HepG2 (cell line): ENCODE results near the gene TRAPPC4. TPM values are rescaled to one million over a fixed set of nuclear protein-coding genes. Genes with fewer than 3 reads are reported as not detected.

Source experiments
- BHLHE40 ChIP-seq: IDR thresholded peaks from 2 replicates; pipeline ENCODE4 v1.6.1; 2011; ENCODE audit warnings: low read length, improper control_type of control experiment
- EP300 ChIP-seq, 3 experiments: sonication (generic) in 1 of 3; formaldehyde crosslinking in 1 of 3; IDR thresholded peaks; 2 replicates each; pipeline versions ENCODE4 v1.5.1 to v1.6.1; 2011 to 2020; ENCODE audit warnings: low read depth in 2 of 3, low read length in 2 of 3, borderline replicate concordance in 1 of 3, improper control_type of control experiment in 1 of 3, mild to moderate bottlenecking in 1 of 3, missing genetic modification reagents in 1 of 3, moderate library complexity in 1 of 3
- FOXA3 ChIP-seq: IDR thresholded peaks from 2 replicates; pipeline ENCODE4 v1.6.1; 2016; ENCODE audit warnings: missing genetic modification reagents, missing compliant biosample characterization
- GPN1 ChIP-seq: sonication (generic); formaldehyde crosslinking; IDR thresholded peaks from 2 replicates; pipeline ENCODE4 v1.5.1; 2020; ENCODE audit warnings: missing genetic modification reagents, borderline replicate concordance
- HDAC6 ChIP-seq: fragments of 200-600 bp; sonication (generic); IDR thresholded peaks from 2 replicates; pipeline ENCODE4 v1.7.0; 2017; ENCODE audit warnings: mild to moderate bottlenecking, antibody characterized with exemption, low read length, low read depth
- HOXA9 ChIP-seq: sonication (generic); formaldehyde crosslinking; IDR thresholded peaks from 2 replicates; pipeline ENCODE4 v1.8.1; 2022; ENCODE audit warnings: missing genetic modification reagents, mild to moderate bottlenecking, moderate library complexity, borderline replicate concordance
- IKZF4 ChIP-seq: sonication (generic); formaldehyde crosslinking; IDR thresholded peaks from 2 replicates; pipeline ENCODE4 v1.5.1; 2020; ENCODE audit warnings: borderline replicate concordance, mild to moderate bottlenecking, low read depth, missing genetic modification reagents; ENCODE audit errors: not compliant biosample characterization
- NFE2 ChIP-seq: sonication (generic); formaldehyde crosslinking; IDR thresholded peaks from 2 replicates; pipeline ENCODE4 v1.4.0; 2020; ENCODE audit warnings: missing genetic modification reagents
- PITX1 ChIP-seq: sonication (generic); formaldehyde crosslinking; IDR thresholded peaks from 2 replicates; pipeline ENCODE4 v1.5.1; 2020; ENCODE audit warnings: mild to moderate bottlenecking, missing genetic modification reagents
- RBAK ChIP-seq: sonication (generic); formaldehyde crosslinking; IDR thresholded peaks from 2 replicates; pipeline ENCODE4 v1.5.1; 2020; ENCODE audit warnings: mild to moderate bottlenecking, missing genetic modification reagents
- RBM39 ChIP-seq: fragments of 200-400 bp; formaldehyde crosslinking; IDR thresholded peaks from one replicate; pipeline ENCODE4 v1.6.1; 2018; ENCODE audit warnings: antibody characterized with exemption, mild to moderate bottlenecking, low read depth, low read length; ENCODE audit not compliant: poor library complexity, severe bottlenecking
- RFXAP ChIP-seq: sonication (generic); formaldehyde crosslinking; IDR thresholded peaks from 2 replicates; pipeline ENCODE4 v1.4.0; 2020; ENCODE audit warnings: missing genetic modification reagents, borderline replicate concordance
- SOX5 ChIP-seq: IDR thresholded peaks from 2 replicates; pipeline ENCODE4 v1.6.1; 2016; ENCODE audit warnings: borderline replicate concordance
- THYN1 ChIP-seq: sonication (generic); formaldehyde crosslinking; IDR thresholded peaks from 2 replicates; pipeline ENCODE4 v1.8.1; 2023; ENCODE audit warnings: low read depth, mild to moderate bottlenecking, moderate library complexity, missing genetic modification reagents, borderline replicate concordance
- ZNF207 ChIP-seq: fragments of 450-650 bp; IDR thresholded peaks from 2 replicates; pipeline ENCODE4 v1.6.1; 2016; ENCODE audit warnings: antibody characterized with exemption, borderline replicate concordance
- ZNF562 ChIP-seq: sonication (generic); formaldehyde crosslinking; IDR thresholded peaks from 2 replicates; pipeline ENCODE4 v1.8.0; 2022; ENCODE audit warnings: missing genetic modification reagents, borderline replicate concordance
- polyA plus RNA-seq, 8 experiments: library from polyadenylated mRNA; depleted of rRNA in 3 of 8; stranded (reverse) in 7 of 8; unstranded in 1 of 8; fragments of >200 nt; fragmentation: Illumina TruSeq in 4 of 8; extraction: Trizol in 4 of 8; gene quantifications; 2 replicates each; pipeline versions ENCODE4 v1.2.1 to v1.2.3, GENCODE V29; 2011 to 2016; ENCODE audit warnings: low read depth in 4 of 8, missing spikeins in 1 of 8, mixed read lengths in 1 of 8; ENCODE audit not compliant: insufficient read depth in 1 of 8
- total RNA-seq, 5 experiments: library from RNA; depleted of rRNA; stranded (reverse); fragments of >200 nt; fragmentation: Illumina TruSeq; extraction: Trizol; gene quantifications; 2 replicates each; pipeline ENCODE4 v1.2.3, GENCODE V29; 2016; ENCODE audit warnings: low read depth in 1 of 5
- TF ChIP-seq, protein P1 (sequence below): sonication (generic); formaldehyde crosslinking; IDR thresholded peaks from 2 replicates; pipeline ENCODE4 v1.5.1; 2020; ENCODE audit warnings: mild to moderate bottlenecking, missing genetic modification reagents
- TF ChIP-seq, protein P2 (sequence below): sonication (generic); formaldehyde crosslinking; IDR thresholded peaks from 2 replicates; pipeline ENCODE4 v1.5.0; 2020; ENCODE audit warnings: mild to moderate bottlenecking, missing genetic modification reagents, borderline replicate concordance
- TF ChIP-seq, protein P3 (sequence below): sonication (generic); formaldehyde crosslinking; IDR thresholded peaks from 2 replicates; pipeline ENCODE4 v1.9.0; 2021; ENCODE audit warnings: missing genetic modification reagents, mild to moderate bottlenecking, borderline replicate concordance

The TRAPPC4 gene
- total and polyA plus RNA-seq, 2 of the 13 experiments (the other 11 are each of a cell fraction or from before 2014, with no cell fraction given) = 97.4 to 140 TPM

DNA sequence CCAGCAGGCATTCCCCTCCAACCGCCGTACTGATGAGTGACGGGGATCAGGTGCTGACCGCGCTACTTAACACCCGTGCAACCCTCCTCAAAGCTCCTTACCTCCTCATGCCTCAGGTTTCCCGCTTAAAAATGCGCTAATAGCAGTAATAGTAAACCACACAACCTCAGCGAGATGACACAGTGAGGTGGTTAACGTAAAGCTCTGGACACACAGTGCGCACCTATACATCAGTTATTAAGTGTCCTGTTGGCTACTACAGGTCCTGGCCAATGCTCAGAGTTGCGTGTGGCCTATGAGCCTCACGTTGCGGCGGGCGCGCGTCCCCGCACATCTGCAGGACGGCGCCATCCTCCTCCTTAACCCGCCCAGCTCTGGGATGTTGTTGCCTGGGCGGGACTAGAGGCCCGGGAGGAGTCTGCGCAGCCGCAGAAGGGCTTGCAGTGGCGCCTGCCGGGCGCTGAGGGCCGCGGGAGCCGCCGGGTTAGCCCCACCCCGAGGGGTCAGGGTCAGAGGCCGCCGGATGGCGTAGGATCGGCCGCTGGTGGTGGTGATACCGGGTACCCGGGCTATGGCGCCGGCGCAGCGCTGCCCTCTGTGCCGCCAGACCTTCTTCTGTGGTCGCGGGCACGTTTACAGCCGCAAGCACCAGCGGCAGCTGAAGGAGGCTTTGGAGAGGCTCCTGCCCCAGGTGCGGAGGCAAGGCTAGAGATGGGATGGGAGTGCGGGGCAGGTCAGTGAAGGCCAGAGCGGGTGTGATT, 20.8 kb upstream of the TRAPPC4 start, which contains the start of gene CENATAC (continued):
- TF ChIP-seq, protein P1, sequence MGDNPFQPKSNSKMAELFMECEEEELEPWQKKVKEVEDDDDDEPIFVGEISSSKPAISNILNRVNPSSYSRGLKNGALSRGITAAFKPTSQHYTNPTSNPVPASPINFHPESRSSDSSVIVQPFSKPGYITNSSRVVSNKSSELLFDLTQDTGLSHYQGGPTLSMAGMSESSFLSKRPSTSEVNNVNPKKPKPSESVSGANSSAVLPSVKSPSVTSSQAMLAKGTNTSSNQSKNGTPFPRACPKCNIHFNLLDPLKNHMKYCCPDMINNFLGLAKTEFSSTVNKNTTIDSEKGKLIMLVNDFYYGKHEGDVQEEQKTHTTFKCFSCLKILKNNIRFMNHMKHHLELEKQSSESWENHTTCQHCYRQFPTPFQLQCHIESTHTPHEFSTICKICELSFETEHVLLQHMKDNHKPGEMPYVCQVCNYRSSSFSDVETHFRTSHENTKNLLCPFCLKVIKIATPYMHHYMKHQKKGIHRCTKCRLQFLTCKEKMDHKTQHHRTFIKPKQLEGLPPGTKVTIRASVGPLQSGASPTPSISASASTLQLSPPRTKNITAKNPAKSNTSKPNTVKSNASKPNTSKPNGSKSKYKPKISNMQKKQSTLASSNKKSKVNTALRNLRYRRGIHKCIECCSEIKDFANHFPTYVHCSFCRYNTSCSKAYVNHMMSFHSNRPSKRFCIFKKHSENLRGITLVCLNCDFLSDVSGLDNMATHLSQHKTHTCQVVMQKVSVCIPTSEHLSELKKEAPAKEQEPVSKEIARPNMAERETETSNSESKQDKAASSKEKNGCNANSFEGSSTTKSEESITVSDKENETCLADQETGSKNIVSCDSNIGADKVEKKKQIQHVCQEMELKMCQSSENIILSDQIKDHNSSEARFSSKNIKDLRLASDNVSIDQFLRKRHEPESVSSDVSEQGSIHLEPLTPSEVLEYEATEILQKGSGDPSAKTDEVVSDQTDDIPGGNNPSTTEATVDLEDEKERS = no peak; the same call in 1 of the 2 replicates
- TF ChIP-seq PITX1 (CRISPR knock-in tag) = peak; percentile 78; the same call in 1 of the 2 replicates
- peak; percentile 49; the same call in 1 of the 2 replicates for TF ChIP-seq RFXAP (CRISPR knock-in tag)
- no peak for TF ChIP-seq GPN1 (CRISPR knock-in tag)
- TF ChIP-seq RBM39 = no peak
- no peak for TF ChIP-seq RBAK
- TF ChIP-seq FOXA3 (CRISPR knock-in tag) = peak; percentile 17; the same call in 1 of the 2 replicates
- peak; percentile 50 for TF ChIP-seq IKZF4 (CRISPR knock-in tag)
- TF ChIP-seq, protein P2, sequence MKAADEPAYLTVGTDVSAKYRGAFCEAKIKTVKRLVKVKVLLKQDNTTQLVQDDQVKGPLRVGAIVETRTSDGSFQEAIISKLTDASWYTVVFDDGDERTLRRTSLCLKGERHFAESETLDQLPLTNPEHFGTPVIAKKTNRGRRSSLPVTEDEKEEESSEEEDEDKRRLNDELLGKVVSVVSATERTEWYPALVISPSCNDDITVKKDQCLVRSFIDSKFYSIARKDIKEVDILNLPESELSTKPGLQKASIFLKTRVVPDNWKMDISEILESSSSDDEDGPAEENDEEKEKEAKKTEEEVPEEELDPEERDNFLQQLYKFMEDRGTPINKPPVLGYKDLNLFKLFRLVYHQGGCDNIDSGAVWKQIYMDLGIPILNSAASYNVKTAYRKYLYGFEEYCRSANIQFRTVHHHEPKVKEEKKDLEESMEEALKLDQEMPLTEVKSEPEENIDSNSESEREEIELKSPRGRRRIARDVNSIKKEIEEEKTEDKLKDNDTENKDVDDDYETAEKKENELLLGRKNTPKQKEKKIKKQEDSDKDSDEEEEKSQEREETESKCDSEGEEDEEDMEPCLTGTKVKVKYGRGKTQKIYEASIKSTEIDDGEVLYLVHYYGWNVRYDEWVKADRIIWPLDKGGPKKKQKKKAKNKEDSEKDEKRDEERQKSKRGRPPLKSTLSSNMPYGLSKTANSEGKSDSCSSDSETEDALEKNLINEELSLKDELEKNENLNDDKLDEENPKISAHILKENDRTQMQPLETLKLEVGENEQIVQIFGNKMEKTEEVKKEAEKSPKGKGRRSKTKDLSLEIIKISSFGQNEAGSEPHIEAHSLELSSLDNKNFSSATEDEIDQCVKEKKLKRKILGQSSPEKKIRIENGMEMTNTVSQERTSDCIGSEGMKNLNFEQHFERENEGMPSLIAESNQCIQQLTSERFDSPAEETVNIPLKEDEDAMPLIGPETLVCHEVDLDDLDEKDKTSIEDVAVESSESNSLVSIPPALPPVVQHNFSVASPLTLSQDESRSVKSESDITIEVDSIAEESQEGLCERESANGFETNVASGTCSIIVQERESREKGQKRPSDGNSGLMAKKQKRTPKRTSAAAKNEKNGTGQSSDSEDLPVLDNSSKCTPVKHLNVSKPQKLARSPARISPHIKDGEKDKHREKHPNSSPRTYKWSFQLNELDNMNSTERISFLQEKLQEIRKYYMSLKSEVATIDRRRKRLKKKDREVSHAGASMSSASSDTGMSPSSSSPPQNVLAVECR = peak; percentile 85
- no peak for TF ChIP-seq THYN1 (CRISPR knock-in tag)
- no peak for TF ChIP-seq ZNF562 (CRISPR knock-in tag)
- 0 out of 2 replicates have a peak, but pooled peaks have one; percentile 8 for TF ChIP-seq BHLHE40
- no peak for TF ChIP-seq EP300 (IDR thresholded peaks at IDR 0.05; ENCODE audit: low read depth in 2 of 2, low read length in 2 of 2)
- TF ChIP-seq EP300 (CRISPR knock-in tag; IDR thresholded peaks at IDR 0.05; ENCODE audit: borderline replicate concordance) = no peak; the same call in 1 of the 2 replicates
- no peak for TF ChIP-seq HDAC6
- TF ChIP-seq SOX5 (CRISPR knock-in tag) = no peak; the same call in none of the 2 replicates
- no peak for TF ChIP-seq NFE2 (CRISPR knock-in tag)
- no peak for TF ChIP-seq HOXA9
- TF ChIP-seq ZNF207 = no peak
- TF ChIP-seq, protein P3, sequence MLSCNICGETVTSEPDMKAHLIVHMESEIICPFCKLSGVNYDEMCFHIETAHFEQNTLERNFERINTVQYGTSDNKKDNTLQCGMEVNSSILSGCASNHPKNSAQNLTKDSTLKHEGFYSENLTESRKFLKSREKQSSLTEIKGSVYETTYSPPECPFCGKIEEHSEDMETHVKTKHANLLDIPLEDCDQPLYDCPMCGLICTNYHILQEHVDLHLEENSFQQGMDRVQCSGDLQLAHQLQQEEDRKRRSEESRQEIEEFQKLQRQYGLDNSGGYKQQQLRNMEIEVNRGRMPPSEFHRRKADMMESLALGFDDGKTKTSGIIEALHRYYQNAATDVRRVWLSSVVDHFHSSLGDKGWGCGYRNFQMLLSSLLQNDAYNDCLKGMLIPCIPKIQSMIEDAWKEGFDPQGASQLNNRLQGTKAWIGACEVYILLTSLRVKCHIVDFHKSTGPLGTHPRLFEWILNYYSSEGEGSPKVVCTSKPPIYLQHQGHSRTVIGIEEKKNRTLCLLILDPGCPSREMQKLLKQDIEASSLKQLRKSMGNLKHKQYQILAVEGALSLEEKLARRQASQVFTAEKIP (CRISPR knock-in tag) = no peak
